SK-N-SH (cell line): ENCODE data around the gene PKNOX2.

Experiments used
- CHD2 ChIP-seq: fragments of 150-350 bp; IDR thresholded peaks from 2 replicates; pipeline ENCODE4 v1.6.1; 2018; ENCODE audit warnings: low read length; ENCODE audit not compliant: partially characterized antibody
- ELF1 ChIP-seq: IDR thresholded peaks from 2 replicates; pipeline ENCODE4 v1.4.0; 2012
- EP300 ChIP-seq, 2 experiments: IDR thresholded peaks; 2 replicates each; pipeline versions ENCODE4 v1.4.0 to v1.6.1; 2012; ENCODE audit warnings: borderline replicate concordance in 1 of 2, low read depth in 1 of 2, low read length in 1 of 2
- MXI1 ChIP-seq: IDR thresholded peaks from 2 replicates; pipeline ENCODE4 v1.6.1; 2012; ENCODE audit warnings: mild to moderate bottlenecking, low read depth, low read length, improper control_type of control experiment
- POLR2AphosphoS5 ChIP-seq: IDR thresholded peaks from 2 replicates; pipeline ENCODE4 v1.6.1; 2012; ENCODE audit warnings: low read depth, low read length
- RCOR1 ChIP-seq: fragments of 150-350 bp; IDR thresholded peaks from 2 replicates; pipeline ENCODE4 v1.6.1; 2017; ENCODE audit warnings: antibody characterized with exemption, low read length
- RFX5 ChIP-seq: IDR thresholded peaks from 2 replicates; pipeline ENCODE4 v1.6.1; 2012; ENCODE audit warnings: mild to moderate bottlenecking, improper control_type of control experiment, low read length
- SIN3A ChIP-seq: IDR thresholded peaks from 2 replicates; pipeline ENCODE4 v1.6.1; 2012; ENCODE audit warnings: low read depth, mild to moderate bottlenecking, low read length, moderate library complexity, borderline replicate concordance
- TAF1 ChIP-seq: IDR thresholded peaks from 2 replicates; pipeline ENCODE4 v1.6.1; 2012; ENCODE audit warnings: low read depth, mild to moderate bottlenecking, low read length, moderate library complexity, borderline replicate concordance
- YY1 ChIP-seq: IDR thresholded peaks from 2 replicates; pipeline ENCODE4 v1.4.0; 2012; ENCODE audit warnings: low read depth, mild to moderate bottlenecking
- TF ChIP-seq, protein P1 (sequence below): fragments of 200-600 bp; sonication (generic); IDR thresholded peaks from 2 replicates; pipeline ENCODE4 v1.6.1; 2017; ENCODE audit warnings: antibody characterized with exemption, mild to moderate bottlenecking, moderate library complexity
- TF ChIP-seq, protein P2 (sequence below): IDR thresholded peaks from 2 replicates; pipeline ENCODE4 v1.4.0; 2012; ENCODE audit warnings: low read depth
- TF ChIP-seq, protein P3 (sequence below): IDR thresholded peaks from 2 replicates; pipeline ENCODE4 v1.6.1; 2012; ENCODE audit warnings: mild to moderate bottlenecking, low read depth, low read length, moderate library complexity
- TF ChIP-seq, protein P4 (sequence below): IDR thresholded peaks from 2 replicates; pipeline ENCODE4 v1.4.0; 2012; ENCODE audit warnings: low read depth, borderline replicate concordance

DNA sequence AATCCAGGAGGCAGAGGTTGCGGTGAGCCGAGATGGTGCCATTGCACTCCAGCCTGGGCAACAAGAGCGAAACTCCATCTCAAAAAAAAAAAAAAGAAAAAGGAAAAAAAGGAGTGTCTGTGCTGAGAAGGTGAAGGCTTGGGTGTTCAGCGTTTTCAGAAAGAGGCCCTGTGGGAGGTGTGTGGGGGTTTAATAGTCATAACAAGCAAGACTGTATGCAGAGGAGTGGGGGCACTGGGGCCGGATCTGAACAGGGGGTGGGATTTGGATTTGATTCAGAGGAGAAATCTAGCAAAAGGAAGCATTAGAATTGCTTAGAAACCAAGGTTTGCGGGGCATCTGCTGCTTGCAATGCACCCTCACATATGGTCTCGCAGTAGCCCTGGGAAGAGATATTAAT, 195.5 kb downstream of the PKNOX2 start:
- TF ChIP-seq, protein P1, sequence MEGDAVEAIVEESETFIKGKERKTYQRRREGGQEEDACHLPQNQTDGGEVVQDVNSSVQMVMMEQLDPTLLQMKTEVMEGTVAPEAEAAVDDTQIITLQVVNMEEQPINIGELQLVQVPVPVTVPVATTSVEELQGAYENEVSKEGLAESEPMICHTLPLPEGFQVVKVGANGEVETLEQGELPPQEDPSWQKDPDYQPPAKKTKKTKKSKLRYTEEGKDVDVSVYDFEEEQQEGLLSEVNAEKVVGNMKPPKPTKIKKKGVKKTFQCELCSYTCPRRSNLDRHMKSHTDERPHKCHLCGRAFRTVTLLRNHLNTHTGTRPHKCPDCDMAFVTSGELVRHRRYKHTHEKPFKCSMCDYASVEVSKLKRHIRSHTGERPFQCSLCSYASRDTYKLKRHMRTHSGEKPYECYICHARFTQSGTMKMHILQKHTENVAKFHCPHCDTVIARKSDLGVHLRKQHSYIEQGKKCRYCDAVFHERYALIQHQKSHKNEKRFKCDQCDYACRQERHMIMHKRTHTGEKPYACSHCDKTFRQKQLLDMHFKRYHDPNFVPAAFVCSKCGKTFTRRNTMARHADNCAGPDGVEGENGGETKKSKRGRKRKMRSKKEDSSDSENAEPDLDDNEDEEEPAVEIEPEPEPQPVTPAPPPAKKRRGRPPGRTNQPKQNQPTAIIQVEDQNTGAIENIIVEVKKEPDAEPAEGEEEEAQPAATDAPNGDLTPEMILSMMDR = no peak
- TF ChIP-seq RCOR1 = no peak
- no peak for TF ChIP-seq ELF1
- TF ChIP-seq TAF1 = no peak
- TF ChIP-seq, protein P2, sequence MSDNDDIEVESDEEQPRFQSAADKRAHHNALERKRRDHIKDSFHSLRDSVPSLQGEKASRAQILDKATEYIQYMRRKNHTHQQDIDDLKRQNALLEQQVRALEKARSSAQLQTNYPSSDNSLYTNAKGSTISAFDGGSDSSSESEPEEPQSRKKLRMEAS = no peak
- TF ChIP-seq YY1 = no peak
- TF ChIP-seq POLR2AphosphoS5 = no peak
- TF ChIP-seq, protein P3, sequence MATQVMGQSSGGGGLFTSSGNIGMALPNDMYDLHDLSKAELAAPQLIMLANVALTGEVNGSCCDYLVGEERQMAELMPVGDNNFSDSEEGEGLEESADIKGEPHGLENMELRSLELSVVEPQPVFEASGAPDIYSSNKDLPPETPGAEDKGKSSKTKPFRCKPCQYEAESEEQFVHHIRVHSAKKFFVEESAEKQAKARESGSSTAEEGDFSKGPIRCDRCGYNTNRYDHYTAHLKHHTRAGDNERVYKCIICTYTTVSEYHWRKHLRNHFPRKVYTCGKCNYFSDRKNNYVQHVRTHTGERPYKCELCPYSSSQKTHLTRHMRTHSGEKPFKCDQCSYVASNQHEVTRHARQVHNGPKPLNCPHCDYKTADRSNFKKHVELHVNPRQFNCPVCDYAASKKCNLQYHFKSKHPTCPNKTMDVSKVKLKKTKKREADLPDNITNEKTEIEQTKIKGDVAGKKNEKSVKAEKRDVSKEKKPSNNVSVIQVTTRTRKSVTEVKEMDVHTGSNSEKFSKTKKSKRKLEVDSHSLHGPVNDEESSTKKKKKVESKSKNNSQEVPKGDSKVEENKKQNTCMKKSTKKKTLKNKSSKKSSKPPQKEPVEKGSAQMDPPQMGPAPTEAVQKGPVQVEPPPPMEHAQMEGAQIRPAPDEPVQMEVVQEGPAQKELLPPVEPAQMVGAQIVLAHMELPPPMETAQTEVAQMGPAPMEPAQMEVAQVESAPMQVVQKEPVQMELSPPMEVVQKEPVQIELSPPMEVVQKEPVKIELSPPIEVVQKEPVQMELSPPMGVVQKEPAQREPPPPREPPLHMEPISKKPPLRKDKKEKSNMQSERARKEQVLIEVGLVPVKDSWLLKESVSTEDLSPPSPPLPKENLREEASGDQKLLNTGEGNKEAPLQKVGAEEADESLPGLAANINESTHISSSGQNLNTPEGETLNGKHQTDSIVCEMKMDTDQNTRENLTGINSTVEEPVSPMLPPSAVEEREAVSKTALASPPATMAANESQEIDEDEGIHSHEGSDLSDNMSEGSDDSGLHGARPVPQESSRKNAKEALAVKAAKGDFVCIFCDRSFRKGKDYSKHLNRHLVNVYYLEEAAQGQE = no peak
- TF ChIP-seq SIN3A = no peak
- no peak for TF ChIP-seq EP300 (IDR thresholded peaks at IDR 0.05; ENCODE audit: borderline replicate concordance in 1 of 2, low read depth in 1 of 2, low read length in 1 of 2)
- TF ChIP-seq RFX5 = no peak
- TF ChIP-seq, protein P4, sequence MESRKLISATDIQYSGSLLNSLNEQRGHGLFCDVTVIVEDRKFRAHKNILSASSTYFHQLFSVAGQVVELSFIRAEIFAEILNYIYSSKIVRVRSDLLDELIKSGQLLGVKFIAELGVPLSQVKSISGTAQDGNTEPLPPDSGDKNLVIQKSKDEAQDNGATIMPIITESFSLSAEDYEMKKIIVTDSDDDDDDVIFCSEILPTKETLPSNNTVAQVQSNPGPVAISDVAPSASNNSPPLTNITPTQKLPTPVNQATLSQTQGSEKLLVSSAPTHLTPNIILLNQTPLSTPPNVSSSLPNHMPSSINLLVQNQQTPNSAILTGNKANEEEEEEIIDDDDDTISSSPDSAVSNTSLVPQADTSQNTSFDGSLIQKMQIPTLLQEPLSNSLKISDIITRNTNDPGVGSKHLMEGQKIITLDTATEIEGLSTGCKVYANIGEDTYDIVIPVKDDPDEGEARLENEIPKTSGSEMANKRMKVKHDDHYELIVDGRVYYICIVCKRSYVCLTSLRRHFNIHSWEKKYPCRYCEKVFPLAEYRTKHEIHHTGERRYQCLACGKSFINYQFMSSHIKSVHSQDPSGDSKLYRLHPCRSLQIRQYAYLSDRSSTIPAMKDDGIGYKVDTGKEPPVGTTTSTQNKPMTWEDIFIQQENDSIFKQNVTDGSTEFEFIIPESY = no peak
- TF ChIP-seq MXI1 = no peak
- TF ChIP-seq CHD2 = no peak
